ENCODE data around the gene HMGN1.

Gene HMGN1

DNA sequence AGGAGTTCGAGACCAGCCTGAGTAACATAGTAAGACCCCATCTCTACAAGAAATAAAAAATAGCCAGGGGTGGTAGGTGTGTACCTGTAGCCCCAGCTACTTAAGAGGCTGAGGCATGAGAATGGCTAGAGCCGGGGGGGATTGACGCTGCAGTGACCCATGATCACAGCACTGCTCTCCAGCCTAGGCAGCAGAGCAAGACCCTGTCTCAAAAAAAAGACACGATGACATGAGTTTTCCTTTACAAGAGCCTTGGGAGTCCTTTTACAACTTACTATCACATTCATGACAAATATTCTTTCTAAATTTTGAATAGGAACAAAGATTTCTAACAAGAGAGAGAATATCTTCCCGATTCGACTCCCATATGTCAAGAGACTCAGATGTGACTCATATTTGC is 32.2 kb downstream of the HMGN1 start:
- H3K4me3 ChIP-seq (ENCODE audit: low read depth, low read length): no peak overlapping the region
- TF ChIP-seq, protein P1, sequence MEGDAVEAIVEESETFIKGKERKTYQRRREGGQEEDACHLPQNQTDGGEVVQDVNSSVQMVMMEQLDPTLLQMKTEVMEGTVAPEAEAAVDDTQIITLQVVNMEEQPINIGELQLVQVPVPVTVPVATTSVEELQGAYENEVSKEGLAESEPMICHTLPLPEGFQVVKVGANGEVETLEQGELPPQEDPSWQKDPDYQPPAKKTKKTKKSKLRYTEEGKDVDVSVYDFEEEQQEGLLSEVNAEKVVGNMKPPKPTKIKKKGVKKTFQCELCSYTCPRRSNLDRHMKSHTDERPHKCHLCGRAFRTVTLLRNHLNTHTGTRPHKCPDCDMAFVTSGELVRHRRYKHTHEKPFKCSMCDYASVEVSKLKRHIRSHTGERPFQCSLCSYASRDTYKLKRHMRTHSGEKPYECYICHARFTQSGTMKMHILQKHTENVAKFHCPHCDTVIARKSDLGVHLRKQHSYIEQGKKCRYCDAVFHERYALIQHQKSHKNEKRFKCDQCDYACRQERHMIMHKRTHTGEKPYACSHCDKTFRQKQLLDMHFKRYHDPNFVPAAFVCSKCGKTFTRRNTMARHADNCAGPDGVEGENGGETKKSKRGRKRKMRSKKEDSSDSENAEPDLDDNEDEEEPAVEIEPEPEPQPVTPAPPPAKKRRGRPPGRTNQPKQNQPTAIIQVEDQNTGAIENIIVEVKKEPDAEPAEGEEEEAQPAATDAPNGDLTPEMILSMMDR (IDR thresholded peaks at IDR 0.05; ENCODE audit: low read depth, low read length, missing control alignments): no peak

DNA sequence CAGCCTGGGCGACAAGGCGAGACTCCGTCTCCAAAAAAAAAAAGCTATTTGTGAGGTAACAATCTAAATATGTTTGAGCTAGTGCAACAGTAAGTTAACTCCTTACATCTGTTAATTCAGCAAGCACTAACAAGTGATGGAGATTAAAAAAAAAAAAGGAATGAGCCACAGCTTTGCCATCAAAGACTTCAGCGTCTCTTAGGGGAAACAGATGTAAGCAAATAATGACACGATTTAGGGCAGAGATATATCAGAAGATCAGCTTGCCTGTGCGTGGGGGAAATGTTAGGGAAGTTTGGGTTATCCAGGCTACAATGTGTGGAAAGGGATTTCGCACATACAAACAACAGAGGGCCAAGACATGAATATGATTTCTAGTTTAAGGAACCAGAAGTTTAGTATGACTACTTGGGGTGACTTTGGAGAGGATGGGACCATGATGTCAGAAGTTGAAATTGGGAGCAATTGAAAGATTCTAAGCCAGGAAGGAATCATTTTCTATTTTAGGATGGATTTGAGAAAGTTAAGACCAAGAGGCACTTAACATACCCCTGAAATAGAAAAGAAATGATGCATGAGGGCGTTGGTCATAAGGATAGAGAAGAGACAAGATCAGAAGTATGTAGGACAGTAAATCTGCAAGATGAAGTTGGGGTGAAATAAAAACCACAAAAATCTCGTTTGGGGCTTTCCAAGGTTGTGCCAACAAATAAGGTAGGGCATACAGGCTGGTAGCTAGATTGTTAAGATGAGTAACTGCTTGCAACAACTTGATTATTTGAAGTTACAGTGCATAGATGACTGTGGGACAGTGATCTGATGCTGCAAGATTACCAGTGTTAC is 33.1 kb downstream of the HMGN1 start:
- TF ChIP-seq, protein P1 (IDR thresholded peaks at IDR 0.05; ENCODE audit: low read depth, low read length, missing control alignments): no peak
- no peak for DNase-seq (ENCODE audit: low read depth)
- H3K4me3 ChIP-seq (ENCODE audit: low read depth, low read length): no peak overlapping the region
- in situ Hi-C loops (cut with HindIII; ENCODE audit: low sequenced_read_pairs): no loop called here

More for the DNA sequence above, 32.2 kb downstream of the HMGN1 start:
- in situ Hi-C loops (cut with HindIII; ENCODE audit: low sequenced_read_pairs): no loop called here
- no peak for DNase-seq (ENCODE audit: low read depth)

DNA sequence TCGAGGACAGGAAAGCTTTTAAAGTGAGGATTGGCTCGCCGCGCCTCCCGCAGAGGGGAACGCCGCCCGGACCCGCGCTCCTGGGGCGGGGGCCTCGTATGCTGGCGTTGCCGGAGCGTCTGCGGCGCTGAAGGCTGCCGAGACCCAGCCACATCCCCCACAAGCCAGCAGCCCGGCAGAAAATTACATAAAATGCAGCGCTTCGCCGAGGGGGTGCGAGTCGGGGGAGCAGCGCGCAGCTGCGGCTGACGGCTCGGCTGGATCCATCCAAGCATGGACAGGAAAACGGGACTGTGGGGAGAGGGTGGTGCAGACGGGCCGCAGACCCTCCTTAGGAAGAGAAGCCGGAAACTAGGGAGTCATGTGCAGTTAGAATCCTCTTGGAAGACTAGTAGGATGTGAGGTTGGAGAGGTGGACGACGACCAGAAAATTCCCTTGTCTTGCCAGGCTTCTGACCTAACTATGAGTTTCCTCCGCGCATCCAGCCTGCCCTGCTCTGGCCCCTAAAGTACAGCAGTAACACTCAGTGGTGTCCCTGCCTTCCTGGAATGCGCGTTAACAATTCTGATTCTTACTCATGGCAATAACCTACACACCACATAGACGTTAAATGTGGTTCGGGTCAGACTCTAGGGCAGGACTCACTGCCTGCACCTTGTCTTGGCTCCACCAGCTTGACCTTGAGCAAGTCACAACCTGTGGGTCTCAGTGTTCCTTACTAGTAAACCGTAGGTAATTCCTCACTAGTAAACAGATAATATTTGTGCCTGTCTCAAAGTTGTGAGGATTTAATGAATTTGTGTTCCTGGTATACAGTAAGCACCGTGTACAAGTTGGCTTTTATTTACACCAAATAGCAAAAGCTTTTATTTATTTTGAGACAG is 34.5 kb downstream of the HMGN1 start:
- peak overlapping the region; percentile 67 for H3K4me3 ChIP-seq (ENCODE audit: low read depth, low read length)
- peak; percentile 42 for DNase-seq (ENCODE audit: low read depth)
- in situ Hi-C loops (cut with HindIII; ENCODE audit: low sequenced_read_pairs): loop anchor here (5.0 kb wide), 1 partner anchor 33 kb away; the partner anchor contains the start of gene HMGN1

DNA sequence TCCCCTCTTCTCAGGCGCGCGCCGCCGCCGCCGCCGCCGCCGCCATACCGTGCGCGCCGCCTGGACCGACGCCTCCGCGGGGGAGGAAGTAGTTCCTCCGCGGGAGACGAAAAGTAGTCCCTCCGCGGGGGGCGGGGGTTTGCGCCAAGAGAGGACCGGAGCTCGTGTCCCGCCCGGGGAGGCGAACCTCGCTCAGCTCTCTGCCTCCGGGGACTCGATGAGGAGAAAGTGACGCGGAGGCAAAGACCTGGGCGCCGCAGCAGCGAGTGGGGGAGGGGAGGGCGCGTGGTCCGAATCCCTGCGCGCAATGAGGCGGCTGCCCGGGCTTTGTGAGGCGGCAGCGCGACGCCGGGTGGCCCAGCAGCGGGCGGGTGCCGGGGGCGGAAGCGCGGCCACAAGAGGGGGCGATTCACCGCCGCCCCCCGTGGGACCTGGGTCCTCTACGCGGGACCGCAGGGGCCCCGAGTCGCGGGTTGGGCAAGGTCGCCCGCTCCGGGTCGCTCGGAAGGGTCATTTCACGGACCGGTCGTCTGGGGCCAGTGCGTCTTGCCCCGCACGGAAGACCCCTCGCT is 35.2 kb downstream of the HMGN1 start, which contains the start of gene BRWD1:
Gene BRWD1 (minus strand): TSS at position 62 of the 572 bp plus-strand sequence. CDS start 141 bp downstream, outside the sequence.
- peak; percentile 32 for DNase-seq (ENCODE audit: low read depth)
- TF ChIP-seq, protein P1 (IDR thresholded peaks at IDR 0.05; ENCODE audit: low read depth, low read length, missing control alignments): peak; percentile 12
- peak within 1 kb of the TSS; percentile 67 for H3K4me3 ChIP-seq (ENCODE audit: low read depth, low read length)
- in situ Hi-C loops (cut with HindIII; ENCODE audit: low sequenced_read_pairs): loop anchor here (5.0 kb wide), 1 partner anchor 34 kb away; the partner anchor contains the start of gene HMGN1

More for the DNA sequence above, 34.5 kb downstream of the HMGN1 start:
- TF ChIP-seq, protein P1 (IDR thresholded peaks at IDR 0.05; ENCODE audit: low read depth, low read length, missing control alignments): no peak

DNA sequence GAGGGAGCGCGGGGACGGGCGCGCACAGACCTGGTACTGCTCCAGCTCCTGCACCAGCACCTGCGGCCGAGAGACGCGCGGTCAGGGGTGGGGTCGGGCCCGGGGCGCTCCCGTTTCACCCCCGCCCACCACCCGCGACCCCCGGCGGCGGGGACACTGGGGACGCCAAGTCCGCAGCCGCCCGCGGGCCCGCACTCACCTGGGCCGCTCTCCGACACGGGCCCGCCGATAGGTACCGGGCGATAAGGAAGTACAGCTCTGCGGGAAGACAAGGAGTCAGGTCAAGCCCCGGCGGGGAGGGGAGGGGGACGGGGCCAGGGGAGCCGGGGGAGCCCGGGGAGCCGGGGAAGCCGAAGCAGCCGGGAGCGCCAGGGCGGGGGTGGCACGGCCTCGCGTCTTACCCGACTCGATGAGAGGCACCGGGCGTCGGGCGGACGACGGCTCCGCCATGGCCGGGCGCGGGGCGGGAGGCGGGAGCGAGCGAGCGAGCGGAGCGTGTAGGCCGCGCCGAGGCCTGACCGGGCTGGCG is 35.8 kb downstream of the HMGN1 start:
- peak overlapping the region; percentile 67 for H3K4me3 ChIP-seq (ENCODE audit: low read depth, low read length)
- TF ChIP-seq, protein P1 (IDR thresholded peaks at IDR 0.05; ENCODE audit: low read depth, low read length, missing control alignments): no peak
- in situ Hi-C loops (cut with HindIII; ENCODE audit: low sequenced_read_pairs): loop anchor here (5.0 kb wide), 1 partner anchor 34 kb away; the partner anchor contains the start of gene HMGN1
- no peak for DNase-seq (ENCODE audit: low read depth)

Data from astrocyte of the cerebellum (primary cell).